ENCODE data around the gene ADK. TPM values are rescaled to one million over a fixed set of nuclear protein-coding genes. Genes with fewer than 3 reads are reported as not detected.

ADK gene
- total and polyA plus RNA-seq, 2 donors (not counting 1 experiment from before 2014, with no cell fraction given): 25.3 to 47.8 TPM

DNA sequence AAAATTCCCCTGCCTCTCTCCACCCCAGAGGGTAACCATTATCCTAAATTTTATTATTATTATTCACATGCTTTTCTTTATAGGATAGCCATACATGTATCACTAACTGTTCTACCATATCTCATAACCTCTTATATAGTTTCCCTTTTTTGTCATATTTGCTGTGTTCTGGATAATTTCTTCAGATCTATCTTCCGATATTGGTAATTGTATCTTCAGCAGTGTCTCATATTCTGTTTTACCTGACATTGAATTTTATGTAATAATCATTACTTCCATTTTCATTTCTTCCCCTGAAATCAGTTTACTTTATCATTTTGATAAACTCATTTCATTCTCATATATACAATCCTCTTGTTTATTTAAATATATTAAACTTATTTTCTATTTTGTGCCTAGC, 273.5 kb downstream of the ADK start:
- Histone ChIP-seq H3K79me2 (ENCODE audit: control insufficient read depth, insufficient read depth, low read length) (no peaks in the 10 kb centered on the region), H4K20me1 (ENCODE audit: control insufficient read depth, extremely low read depth, insufficient read depth, low read length) (no peaks in the 10 kb centered on the region), H3K27ac (ENCODE audit: insufficient read depth, low read length) (no peak overlapping the region), H3K4me1 (ENCODE audit: control insufficient read depth, extremely low read depth, insufficient read depth, low read length) (no peaks in the 10 kb centered on the region), H3K36me3 (ENCODE audit: control insufficient read depth, insufficient read depth, low read length) (no peaks in the 10 kb centered on the region), H2AFZ (ENCODE audit: low read length) (no peak overlapping the region), H3K4me2 (ENCODE audit: extremely low read depth, insufficient read depth, low read length) (no peak overlapping the region), H3K27me3 (ENCODE audit: control insufficient read depth, insufficient read depth, low read length) (no peaks in the 10 kb centered on the region), H3K9ac (ENCODE audit: insufficient read depth, low read length) (no peak overlapping the region), H3K4me3 (replicated peaks in 1 of 4; ENCODE audit: control extremely low read depth in 1 of 4, insufficient read depth in 1 of 4, low read depth in 3 of 4, low read length in 4 of 4) (no peak overlapping the region), H3K9me3 (ENCODE audit: control insufficient read depth, insufficient read depth, low read depth, low read length) (no peaks in the 10 kb centered on the region)
- TF ChIP-seq, protein P1, sequence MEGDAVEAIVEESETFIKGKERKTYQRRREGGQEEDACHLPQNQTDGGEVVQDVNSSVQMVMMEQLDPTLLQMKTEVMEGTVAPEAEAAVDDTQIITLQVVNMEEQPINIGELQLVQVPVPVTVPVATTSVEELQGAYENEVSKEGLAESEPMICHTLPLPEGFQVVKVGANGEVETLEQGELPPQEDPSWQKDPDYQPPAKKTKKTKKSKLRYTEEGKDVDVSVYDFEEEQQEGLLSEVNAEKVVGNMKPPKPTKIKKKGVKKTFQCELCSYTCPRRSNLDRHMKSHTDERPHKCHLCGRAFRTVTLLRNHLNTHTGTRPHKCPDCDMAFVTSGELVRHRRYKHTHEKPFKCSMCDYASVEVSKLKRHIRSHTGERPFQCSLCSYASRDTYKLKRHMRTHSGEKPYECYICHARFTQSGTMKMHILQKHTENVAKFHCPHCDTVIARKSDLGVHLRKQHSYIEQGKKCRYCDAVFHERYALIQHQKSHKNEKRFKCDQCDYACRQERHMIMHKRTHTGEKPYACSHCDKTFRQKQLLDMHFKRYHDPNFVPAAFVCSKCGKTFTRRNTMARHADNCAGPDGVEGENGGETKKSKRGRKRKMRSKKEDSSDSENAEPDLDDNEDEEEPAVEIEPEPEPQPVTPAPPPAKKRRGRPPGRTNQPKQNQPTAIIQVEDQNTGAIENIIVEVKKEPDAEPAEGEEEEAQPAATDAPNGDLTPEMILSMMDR (conservative IDR thresholded peaks at IDR 0.05 in 1 of 2, IDR thresholded peaks at IDR 0.05 in 1 of 2; ENCODE audit: low read depth in 1 of 2, low read length in 2 of 2): no peak
- no peak for TF ChIP-seq EZH2 (IDR thresholded peaks at IDR 0.05; ENCODE audit: low read length, missing control alignments)
- DNase-seq (ENCODE audit: low read depth in 2 of 2): no peak

DNA sequence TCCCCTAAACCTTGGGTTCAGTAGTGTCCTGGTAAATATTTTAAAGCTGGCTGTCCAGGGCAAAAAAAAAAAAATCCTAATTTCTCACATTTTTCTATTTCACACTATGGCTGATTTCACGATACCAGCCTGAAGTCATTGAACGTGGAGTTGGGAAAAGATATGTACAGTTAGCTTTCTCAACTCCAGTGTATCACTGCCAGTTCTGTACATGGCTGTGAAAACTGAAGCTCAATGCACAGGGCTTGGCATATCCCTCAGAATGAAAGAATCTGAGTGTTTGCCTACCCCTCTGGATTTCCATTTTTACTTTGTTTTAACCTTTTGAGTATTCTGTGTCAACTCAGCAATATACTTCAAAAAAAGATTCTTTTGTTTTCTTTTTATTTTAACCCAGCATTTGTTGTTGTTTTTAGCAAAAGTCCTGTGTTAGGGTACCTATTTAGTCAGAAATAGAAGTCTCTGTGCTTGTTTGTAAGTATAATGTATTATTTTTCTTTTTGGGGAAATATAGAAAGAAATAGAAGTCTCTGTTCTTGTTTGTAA, 274.5 kb downstream of the ADK start:
- Histone ChIP-seq H3K9me3 (ENCODE audit: control insufficient read depth, insufficient read depth, low read depth, low read length) (no peaks in the 10 kb centered on the region), H3K4me1 (ENCODE audit: control insufficient read depth, extremely low read depth, insufficient read depth, low read length) (no peaks in the 10 kb centered on the region), H3K36me3 (ENCODE audit: control insufficient read depth, insufficient read depth, low read length) (no peaks in the 10 kb centered on the region), H3K27ac (ENCODE audit: insufficient read depth, low read length) (no peak overlapping the region), H3K4me2 (ENCODE audit: extremely low read depth, insufficient read depth, low read length) (no peak overlapping the region), H3K9ac (ENCODE audit: insufficient read depth, low read length) (no peak overlapping the region), H4K20me1 (ENCODE audit: control insufficient read depth, extremely low read depth, insufficient read depth, low read length) (no peaks in the 10 kb centered on the region), H3K27me3 (ENCODE audit: control insufficient read depth, insufficient read depth, low read length) (no peaks in the 10 kb centered on the region), H3K79me2 (ENCODE audit: control insufficient read depth, insufficient read depth, low read length) (no peaks in the 10 kb centered on the region), H2AFZ (ENCODE audit: low read length) (no peak overlapping the region), H3K4me3 (replicated peaks in 1 of 4; ENCODE audit: control extremely low read depth in 1 of 4, insufficient read depth in 1 of 4, low read depth in 3 of 4, low read length in 4 of 4) (no peak overlapping the region)
- no peak for DNase-seq (ENCODE audit: low read depth in 2 of 2)
- TF ChIP-seq, protein P1 (conservative IDR thresholded peaks at IDR 0.05 in 1 of 2, IDR thresholded peaks at IDR 0.05 in 1 of 2; ENCODE audit: low read depth in 1 of 2, low read length in 2 of 2): no peak
- no peak for TF ChIP-seq EZH2 (IDR thresholded peaks at IDR 0.05; ENCODE audit: low read length, missing control alignments)

DNA sequence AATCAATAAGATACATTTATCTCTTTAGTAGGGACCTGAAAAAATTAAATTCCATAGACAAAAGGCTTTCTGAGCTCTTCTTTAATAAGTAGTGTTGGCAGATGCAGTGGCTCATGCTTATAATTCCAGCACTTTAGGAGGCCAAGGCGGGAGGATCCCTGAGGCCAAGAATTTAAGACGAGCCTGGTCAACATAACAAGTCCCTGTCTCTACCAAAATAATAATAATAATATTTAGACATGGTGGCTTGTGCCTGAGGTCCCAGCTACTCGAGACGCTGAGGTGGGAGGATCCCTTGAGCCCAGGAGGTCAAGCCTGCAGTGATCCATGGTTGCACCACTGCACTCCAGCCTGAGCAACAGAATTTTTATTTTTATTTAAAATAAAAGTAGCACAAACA, 280.8 kb downstream of the ADK start:
- no peaks in the 10 kb centered on the region for H3K27me3 ChIP-seq (ENCODE audit: control insufficient read depth, insufficient read depth, low read length)
- no peak overlapping the region for H3K9ac ChIP-seq (ENCODE audit: insufficient read depth, low read length)
- no peak for DNase-seq (ENCODE audit: low read depth in 2 of 2)
- no peaks in the 10 kb centered on the region for H3K79me2 ChIP-seq (ENCODE audit: control insufficient read depth, insufficient read depth, low read length)
- H3K9me3 ChIP-seq (ENCODE audit: control insufficient read depth, insufficient read depth, low read depth, low read length): no peaks in the 10 kb centered on the region
- no peak for TF ChIP-seq EZH2 (IDR thresholded peaks at IDR 0.05; ENCODE audit: low read length, missing control alignments)
- TF ChIP-seq, protein P1 (conservative IDR thresholded peaks at IDR 0.05 in 1 of 2, IDR thresholded peaks at IDR 0.05 in 1 of 2; ENCODE audit: low read depth in 1 of 2, low read length in 2 of 2): no peak
- H3K36me3 ChIP-seq (ENCODE audit: control insufficient read depth, insufficient read depth, low read length): no peaks in the 10 kb centered on the region
- no peak overlapping the region for H3K4me3 ChIP-seq (replicated peaks in 1 of 4; ENCODE audit: control extremely low read depth in 1 of 4, insufficient read depth in 1 of 4, low read depth in 3 of 4, low read length in 4 of 4)
- H2AFZ ChIP-seq (ENCODE audit: low read length): no peak overlapping the region
- no peak overlapping the region for H3K4me2 ChIP-seq (ENCODE audit: extremely low read depth, insufficient read depth, low read length)
- H3K4me1 ChIP-seq (ENCODE audit: control insufficient read depth, extremely low read depth, insufficient read depth, low read length): peaks cover 2% of the 10 kb centered on the region
- H4K20me1 ChIP-seq (ENCODE audit: control insufficient read depth, extremely low read depth, insufficient read depth, low read length): no peaks in the 10 kb centered on the region
- H3K27ac ChIP-seq (ENCODE audit: insufficient read depth, low read length): no peak overlapping the region

Measured in fibroblast of lung (primary cell).